Natural killer cell (primary cell): Measurements from ENCODE around the gene JPH3. TPM values are rescaled to one million over a fixed set of nuclear protein-coding genes. Genes with fewer than 3 reads are reported as not detected.

Experiments used
- ATAC-seq, 3 donors: fragments of 150-1000 bp in 2 of 3; fragments of 200-7000 bp in 1 of 3; cut with Tn5 transposase; 1 replicate in 1 of 3; 2 replicates in 2 of 3; pipeline ENCODE4 v1.10.0; 2021; ENCODE audit warnings: mild to moderate bottlenecking in 2 of 3, moderate library complexity in 2 of 3
- DNase-seq, 2 donors: peaks; one replicate each; pipeline versions ENCODE4 v3.0.0 to v3.0.0-alpha.2; 2013 to 2021; ENCODE audit warnings: mixed read lengths in 1 of 2
- H3K27ac ChIP-seq: one replicate; pipeline ENCODE4 v1.5.1; 2013; ENCODE audit warnings: mild to moderate bottlenecking, low read length
- H3K27me3 ChIP-seq: one replicate; pipeline ENCODE4 v1.6.1; 2013; ENCODE audit warnings: low read length; ENCODE audit not compliant: control insufficient read depth, insufficient read depth
- H3K36me3 ChIP-seq: one replicate; pipeline ENCODE4 v1.6.1; 2013; ENCODE audit warnings: low read length; ENCODE audit not compliant: control insufficient read depth, insufficient read depth
- H3K4me1 ChIP-seq: one replicate; pipeline ENCODE4 v1.6.1; 2013; ENCODE audit warnings: low read length; ENCODE audit not compliant: control insufficient read depth, insufficient read depth
- H3K4me3 ChIP-seq: one replicate; pipeline ENCODE4 v1.5.1; 2013; ENCODE audit warnings: low read length
- H3K9me3 ChIP-seq: one replicate; pipeline ENCODE4 v1.6.1; 2013; ENCODE audit warnings: low read length; ENCODE audit not compliant: control insufficient read depth, insufficient read depth
- H3K27ac Mint-ChIP-seq, 2 donors: one replicate each; pipeline ENCODE4 v1.8.0; 2022; ENCODE audit warnings: mild to moderate bottlenecking in 2 of 2, mixed read lengths in 2 of 2, moderate library complexity in 1 of 2
- H3K27me3 Mint-ChIP-seq, 2 donors: one replicate each; pipeline ENCODE4 v1.8.0; 2022; ENCODE audit warnings: low read depth in 2 of 2, mixed read lengths in 2 of 2
- H3K36me3 Mint-ChIP-seq: one replicate; pipeline ENCODE4 v1.8.0; 2022; ENCODE audit warnings: mixed read lengths
- H3K4me1 Mint-ChIP-seq, 2 donors: one replicate each; pipeline ENCODE4 v1.8.0; 2022; ENCODE audit warnings: mixed read lengths in 2 of 2
- H3K4me3 Mint-ChIP-seq: one replicate; pipeline ENCODE4 v1.8.0; 2022; ENCODE audit warnings: mild to moderate bottlenecking, moderate library complexity, mixed read lengths
- H3K9me3 Mint-ChIP-seq, 2 donors: one replicate each; pipeline ENCODE4 v1.8.0; 2022; ENCODE audit warnings: mixed read lengths in 2 of 2
- WGBS: methylation state at CpG from one replicate; pipeline ENCODE4 v1.1.7; 2013; ENCODE audit warnings: missing lambda C conversion rate; ENCODE audit not compliant: insufficient coverage; 5-methylcytosine and 5-hydroxymethylcytosine counted together
- intact Hi-C: fragments of 100-400 bp; cut with micrococcal nuclease; formaldehyde crosslinking; loops from one replicate; pipeline ENCODE4 v1.14.2; 2022
- total RNA-seq, 4 donors: library from RNA; stranded (reverse); fragments of 120-200 nt in 1 of 4; gene quantifications; one replicate each; pipeline versions ENCODE4 v1.2.3 to v1.2.4, GENCODE V29; 2013 to 2022
- TF ChIP-seq, protein P1 (sequence below): fragments of 200-600 bp; IDR thresholded peaks from one replicate; pipeline ENCODE4 v1.8.0; 2022; ENCODE audit warnings: antibody characterized with exemption

JPH3 gene
- total RNA-seq, 3 donors from 2014 or later (not counting 1 experiment from before 2014, with no cell fraction given) = not detected

DNA sequence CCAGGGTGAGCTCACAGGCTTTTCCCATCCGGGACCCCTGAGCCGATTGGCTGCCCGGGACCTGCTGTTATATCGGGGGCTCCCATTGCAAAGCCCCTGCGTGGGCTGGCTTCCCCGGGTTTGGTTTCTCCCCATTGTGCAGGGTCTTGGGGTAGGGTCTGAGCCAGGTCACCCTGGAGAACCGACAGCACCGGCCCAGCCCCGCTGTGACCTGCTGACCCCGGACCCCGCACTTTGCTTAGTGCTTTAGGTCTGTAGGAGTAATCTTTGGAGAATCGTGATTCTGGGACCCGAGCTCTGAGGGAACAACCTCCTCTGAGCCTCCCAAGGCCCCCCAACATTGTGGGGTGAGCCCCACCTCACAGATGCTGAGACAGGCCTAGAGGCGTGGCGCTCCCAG is 62.9 kb downstream of the JPH3 start:
- Mint-ChIP-seq H3K27ac (no peak overlapping the region), H3K27me3 (peaks cover 0 to 8% of the 10 kb centered on the region in 2 donors), H3K36me3 (no peaks in the 10 kb centered on the region), H3K4me3 (no peak overlapping the region), H3K4me1 (no peaks in the 10 kb centered on the region), H3K9me3 (no peaks in the 10 kb centered on the region)
- Histone ChIP-seq H3K27ac (no peak overlapping the region), H3K4me3 (no peak overlapping the region), H3K9me3 (no peaks in the 10 kb centered on the region), H3K36me3 (no peaks in the 10 kb centered on the region), H3K4me1 (no peaks in the 10 kb centered on the region), H3K27me3 (no peaks in the 10 kb centered on the region)
- intact Hi-C loops = no loop called here
- WGBS = 84% methylated on average over 15 of the region's 15 CpGs
- TF ChIP-seq, protein P1, sequence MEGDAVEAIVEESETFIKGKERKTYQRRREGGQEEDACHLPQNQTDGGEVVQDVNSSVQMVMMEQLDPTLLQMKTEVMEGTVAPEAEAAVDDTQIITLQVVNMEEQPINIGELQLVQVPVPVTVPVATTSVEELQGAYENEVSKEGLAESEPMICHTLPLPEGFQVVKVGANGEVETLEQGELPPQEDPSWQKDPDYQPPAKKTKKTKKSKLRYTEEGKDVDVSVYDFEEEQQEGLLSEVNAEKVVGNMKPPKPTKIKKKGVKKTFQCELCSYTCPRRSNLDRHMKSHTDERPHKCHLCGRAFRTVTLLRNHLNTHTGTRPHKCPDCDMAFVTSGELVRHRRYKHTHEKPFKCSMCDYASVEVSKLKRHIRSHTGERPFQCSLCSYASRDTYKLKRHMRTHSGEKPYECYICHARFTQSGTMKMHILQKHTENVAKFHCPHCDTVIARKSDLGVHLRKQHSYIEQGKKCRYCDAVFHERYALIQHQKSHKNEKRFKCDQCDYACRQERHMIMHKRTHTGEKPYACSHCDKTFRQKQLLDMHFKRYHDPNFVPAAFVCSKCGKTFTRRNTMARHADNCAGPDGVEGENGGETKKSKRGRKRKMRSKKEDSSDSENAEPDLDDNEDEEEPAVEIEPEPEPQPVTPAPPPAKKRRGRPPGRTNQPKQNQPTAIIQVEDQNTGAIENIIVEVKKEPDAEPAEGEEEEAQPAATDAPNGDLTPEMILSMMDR = no peak
- ATAC-seq (no peak), DNase-seq (no peak)

DNA sequence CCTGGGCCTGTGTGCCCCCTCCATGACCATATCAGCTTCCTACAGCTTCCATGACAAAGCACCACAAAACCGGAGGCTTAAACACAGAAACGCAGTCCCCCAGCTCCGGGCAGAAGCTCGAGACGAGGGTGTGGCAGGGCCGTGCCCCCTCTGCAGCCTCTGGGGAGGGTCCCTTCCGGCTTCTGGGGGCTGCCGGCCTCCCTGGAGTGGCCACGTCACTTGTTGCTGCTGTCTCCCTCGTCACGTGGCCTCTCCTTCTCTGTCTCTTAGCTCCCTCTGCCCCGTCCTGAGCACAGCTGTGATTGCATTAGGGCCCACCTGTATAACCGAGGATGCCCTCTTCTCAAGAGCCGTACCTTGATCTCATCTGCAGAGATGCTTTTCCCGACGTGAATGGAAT is 64.6 kb downstream of the JPH3 start:
- Histone ChIP-seq H3K27me3 (no peaks in the 10 kb centered on the region), H3K4me3 (no peak overlapping the region), H3K4me1 (peaks cover under 1% of the 10 kb centered on the region), H3K27ac (no peak overlapping the region), H3K9me3 (no peaks in the 10 kb centered on the region), H3K36me3 (no peaks in the 10 kb centered on the region)
- TF ChIP-seq, protein P1 = no peak
- no peaks in the 10 kb centered on the region for H3K4me1 Mint-ChIP-seq
- H3K4me3 Mint-ChIP-seq = no peak overlapping the region
- peaks cover 0 to 6% of the 10 kb centered on the region in 2 donors for H3K27me3 Mint-ChIP-seq
- no peak overlapping the region for H3K27ac Mint-ChIP-seq
- H3K36me3 Mint-ChIP-seq = no peaks in the 10 kb centered on the region
- DNase-seq (no peak), ATAC-seq (no peak)
- WGBS = 83% methylated on average over 16 of the region's 16 CpGs
- H3K9me3 Mint-ChIP-seq = no peaks in the 10 kb centered on the region
- intact Hi-C loops = no loop called here

DNA sequence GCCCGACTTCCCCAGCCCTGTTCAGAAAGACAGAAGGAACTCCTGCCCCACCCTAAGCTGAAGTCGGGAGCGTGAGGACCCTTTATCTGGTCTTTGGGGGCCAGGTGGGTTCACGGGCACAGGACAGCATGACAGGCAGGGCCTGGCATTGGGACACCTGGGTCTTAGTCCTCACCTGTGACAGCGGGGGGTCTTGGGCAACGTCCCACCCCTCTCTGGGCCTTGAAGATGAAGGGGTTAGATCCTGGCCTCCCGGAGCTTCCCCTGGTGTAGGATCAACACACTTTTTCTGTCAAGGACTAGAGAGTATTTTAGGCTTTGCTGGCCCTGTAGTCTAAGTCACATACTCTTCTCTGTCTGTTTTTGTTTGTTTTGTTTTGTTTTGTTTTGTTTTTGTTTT is 65.1 kb downstream of the JPH3 start:
- H3K4me1 ChIP-seq = peaks cover 3% of the 10 kb centered on the region
- no peak overlapping the region for H3K4me3 ChIP-seq
- H3K36me3 ChIP-seq = no peaks in the 10 kb centered on the region
- Mint-ChIP-seq H3K9me3 (no peaks in the 10 kb centered on the region), H3K27ac (no peak overlapping the region), H3K36me3 (no peaks in the 10 kb centered on the region), H3K4me1 (no peaks in the 10 kb centered on the region), H3K4me3 (no peak overlapping the region), H3K27me3 (peaks cover 0 to 6% of the 10 kb centered on the region in 2 donors)
- TF ChIP-seq, protein P1 = no peak
- 85% methylated on average over 7 of the region's 7 CpGs for WGBS
- intact Hi-C loops = no loop called here
- H3K27me3 ChIP-seq = no peaks in the 10 kb centered on the region
- no peak overlapping the region for H3K27ac ChIP-seq
- no peak for DNase-seq
- no peaks in the 10 kb centered on the region for H3K9me3 ChIP-seq
- ATAC-seq = no peak

DNA sequence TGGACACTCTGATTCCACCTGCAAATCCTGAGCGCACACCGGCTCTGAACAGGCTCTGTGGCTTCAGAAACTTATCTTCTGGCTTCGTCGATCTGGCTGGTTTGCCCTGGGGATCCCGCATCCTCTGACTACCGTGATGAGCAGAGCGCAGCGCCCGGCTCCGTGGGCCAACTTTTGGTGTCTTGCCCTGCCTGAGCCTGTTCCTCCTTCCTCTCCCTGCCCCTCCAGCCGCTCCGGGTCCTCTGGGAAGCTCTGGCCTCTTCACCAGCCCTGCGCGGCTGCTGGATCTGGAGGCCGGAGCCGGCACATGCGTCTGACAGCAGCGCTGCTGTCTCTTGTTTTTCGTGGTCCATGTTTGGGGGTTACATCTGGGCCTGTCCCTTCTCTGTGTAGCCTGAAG is 65.6 kb downstream of the JPH3 start:
- H3K4me1 ChIP-seq = peaks cover 3% of the 10 kb centered on the region
- DNase-seq (no peak), ATAC-seq (no peak)
- TF ChIP-seq, protein P1 = no peak
- H3K36me3 ChIP-seq = no peaks in the 10 kb centered on the region
- no peak overlapping the region for H3K27ac ChIP-seq
- no peaks in the 10 kb centered on the region for H3K4me1 Mint-ChIP-seq
- WGBS = 93% methylated on average over 19 of the region's 19 CpGs
- no peaks in the 10 kb centered on the region for H3K36me3 Mint-ChIP-seq
- peaks cover 0 to 4% of the 10 kb centered on the region in 2 donors for H3K27me3 Mint-ChIP-seq
- intact Hi-C loops = no loop called here
- H3K27me3 ChIP-seq = no peaks in the 10 kb centered on the region
- no peak overlapping the region for H3K4me3 Mint-ChIP-seq
- no peaks in the 10 kb centered on the region for H3K9me3 Mint-ChIP-seq
- H3K9me3 ChIP-seq = no peaks in the 10 kb centered on the region
- H3K27ac Mint-ChIP-seq = no peak overlapping the region
- H3K4me3 ChIP-seq = no peak overlapping the region
